PFSK-1 (cell line): ENCODE results near the gene FRMPD1.

Source experiments
- FOXP2 ChIP-seq: optimal IDR thresholded peaks from 2 replicates; pipeline ENCODE3; 2011; ENCODE audit warnings: borderline replicate concordance, control low read depth, inconsistent platforms; ENCODE audit not compliant: insufficient read depth; ENCODE audit errors: extremely low read length, extremely low read depth
- POLR2AphosphoS5 ChIP-seq: IDR thresholded peaks from 2 replicates; pipeline ENCODE4 v1.6.1; 2012; ENCODE audit warnings: low read depth, mild to moderate bottlenecking, control low read depth, low read length, moderate library complexity
- SIN3A ChIP-seq: IDR thresholded peaks from 2 replicates; pipeline ENCODE4 v1.6.1; 2012; ENCODE audit warnings: mild to moderate bottlenecking, low read length, moderate library complexity, borderline replicate concordance; ENCODE audit not compliant: insufficient read depth
- TAF1 ChIP-seq: IDR thresholded peaks from 2 replicates; pipeline ENCODE4 v1.6.1; 2012; ENCODE audit warnings: low read length, control low read depth, borderline replicate concordance; ENCODE audit not compliant: insufficient read depth
- TF ChIP-seq, protein P1 (sequence below), 2 experiments: IDR thresholded peaks; 2 replicates each; pipeline versions ENCODE4 v1.6.1 to v1.8.0; 2011 to 2012; ENCODE audit warnings: low read depth in 2 of 2, low read length in 2 of 2, control low read depth in 1 of 2, inconsistent platforms in 1 of 2, mild to moderate bottlenecking in 1 of 2, moderate library complexity in 1 of 2; ENCODE audit not compliant: insufficient read depth in 1 of 2

Gene FRMPD1

DNA sequence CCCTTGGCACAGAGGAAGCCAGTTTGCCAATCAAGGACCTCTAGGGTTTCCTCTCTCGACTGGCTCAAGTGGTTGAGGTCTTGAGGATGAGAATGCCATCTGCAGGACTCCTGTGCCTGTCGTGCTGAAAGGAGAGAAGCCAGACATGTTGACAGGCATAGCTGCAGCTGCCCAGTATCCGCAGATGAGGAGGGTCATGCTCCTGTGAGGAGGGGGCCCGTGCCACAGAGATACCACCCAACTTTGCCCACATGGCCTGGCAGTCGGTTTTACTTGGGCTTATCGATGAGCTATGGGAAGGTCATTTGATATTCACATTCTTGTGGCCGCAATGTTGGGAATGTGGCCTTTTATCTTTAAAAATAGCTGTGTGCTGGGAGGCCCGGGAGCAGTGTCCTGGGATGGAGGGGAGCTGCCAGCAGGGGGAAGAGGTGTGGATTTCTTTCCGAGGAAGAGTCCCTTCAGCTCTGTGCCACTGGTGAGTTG is 17.4 kb downstream of the FRMPD1 start:
- no peak for TF ChIP-seq SIN3A
- TF ChIP-seq POLR2AphosphoS5 = no peak
- no peak for TF ChIP-seq FOXP2
- TF ChIP-seq, protein P1, sequence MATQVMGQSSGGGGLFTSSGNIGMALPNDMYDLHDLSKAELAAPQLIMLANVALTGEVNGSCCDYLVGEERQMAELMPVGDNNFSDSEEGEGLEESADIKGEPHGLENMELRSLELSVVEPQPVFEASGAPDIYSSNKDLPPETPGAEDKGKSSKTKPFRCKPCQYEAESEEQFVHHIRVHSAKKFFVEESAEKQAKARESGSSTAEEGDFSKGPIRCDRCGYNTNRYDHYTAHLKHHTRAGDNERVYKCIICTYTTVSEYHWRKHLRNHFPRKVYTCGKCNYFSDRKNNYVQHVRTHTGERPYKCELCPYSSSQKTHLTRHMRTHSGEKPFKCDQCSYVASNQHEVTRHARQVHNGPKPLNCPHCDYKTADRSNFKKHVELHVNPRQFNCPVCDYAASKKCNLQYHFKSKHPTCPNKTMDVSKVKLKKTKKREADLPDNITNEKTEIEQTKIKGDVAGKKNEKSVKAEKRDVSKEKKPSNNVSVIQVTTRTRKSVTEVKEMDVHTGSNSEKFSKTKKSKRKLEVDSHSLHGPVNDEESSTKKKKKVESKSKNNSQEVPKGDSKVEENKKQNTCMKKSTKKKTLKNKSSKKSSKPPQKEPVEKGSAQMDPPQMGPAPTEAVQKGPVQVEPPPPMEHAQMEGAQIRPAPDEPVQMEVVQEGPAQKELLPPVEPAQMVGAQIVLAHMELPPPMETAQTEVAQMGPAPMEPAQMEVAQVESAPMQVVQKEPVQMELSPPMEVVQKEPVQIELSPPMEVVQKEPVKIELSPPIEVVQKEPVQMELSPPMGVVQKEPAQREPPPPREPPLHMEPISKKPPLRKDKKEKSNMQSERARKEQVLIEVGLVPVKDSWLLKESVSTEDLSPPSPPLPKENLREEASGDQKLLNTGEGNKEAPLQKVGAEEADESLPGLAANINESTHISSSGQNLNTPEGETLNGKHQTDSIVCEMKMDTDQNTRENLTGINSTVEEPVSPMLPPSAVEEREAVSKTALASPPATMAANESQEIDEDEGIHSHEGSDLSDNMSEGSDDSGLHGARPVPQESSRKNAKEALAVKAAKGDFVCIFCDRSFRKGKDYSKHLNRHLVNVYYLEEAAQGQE (IDR thresholded peaks at IDR 0.05; ENCODE audit: insufficient read depth in 1 of 2, low read depth in 2 of 2, low read length in 2 of 2) = no peak
- TF ChIP-seq TAF1 = no peak

DNA sequence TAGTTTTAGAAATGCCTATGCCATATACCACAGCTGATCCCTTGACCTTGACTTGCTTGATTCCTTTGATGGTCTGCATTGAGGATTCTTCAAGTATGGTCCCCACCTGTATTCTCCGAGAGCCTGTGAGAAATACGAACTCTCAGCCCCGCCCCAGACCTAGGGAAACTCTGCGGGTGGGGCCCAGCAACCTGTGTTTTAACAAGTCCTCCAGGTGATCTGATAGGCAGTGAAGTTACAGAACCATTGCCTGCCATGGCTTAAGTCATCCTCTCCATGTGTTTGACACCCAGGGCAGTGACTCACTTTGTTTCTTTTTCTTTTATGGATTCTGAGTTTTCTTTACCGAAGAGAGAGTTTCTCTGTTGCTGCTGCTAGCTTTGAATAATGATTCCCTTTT is 18.5 kb downstream of the FRMPD1 start:
- TF ChIP-seq FOXP2 = no peak

DNA sequence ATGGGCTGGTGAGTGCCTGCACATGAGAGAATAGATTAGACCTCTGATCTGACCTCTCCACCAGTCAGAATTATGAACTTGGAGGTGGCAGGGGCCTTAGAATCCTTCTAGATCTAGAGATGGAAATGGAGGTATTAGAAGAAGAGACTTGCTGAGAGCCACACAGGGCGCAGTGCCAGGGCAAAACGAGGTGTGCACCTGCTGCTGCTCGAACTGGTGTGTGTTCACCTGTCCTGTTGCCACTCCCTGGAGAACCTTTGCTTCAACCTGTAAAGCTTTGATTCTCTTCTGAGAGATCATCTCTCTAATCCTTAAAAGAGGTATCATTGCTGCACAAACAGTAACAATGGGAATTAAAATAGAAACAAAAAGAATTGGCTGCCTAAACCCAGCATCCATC is 24.9 kb downstream of the FRMPD1 start:
- TF ChIP-seq FOXP2 = no peak
- TF ChIP-seq, protein P1 (IDR thresholded peaks at IDR 0.05; ENCODE audit: insufficient read depth in 1 of 2, low read depth in 2 of 2, low read length in 2 of 2) = no peak

DNA sequence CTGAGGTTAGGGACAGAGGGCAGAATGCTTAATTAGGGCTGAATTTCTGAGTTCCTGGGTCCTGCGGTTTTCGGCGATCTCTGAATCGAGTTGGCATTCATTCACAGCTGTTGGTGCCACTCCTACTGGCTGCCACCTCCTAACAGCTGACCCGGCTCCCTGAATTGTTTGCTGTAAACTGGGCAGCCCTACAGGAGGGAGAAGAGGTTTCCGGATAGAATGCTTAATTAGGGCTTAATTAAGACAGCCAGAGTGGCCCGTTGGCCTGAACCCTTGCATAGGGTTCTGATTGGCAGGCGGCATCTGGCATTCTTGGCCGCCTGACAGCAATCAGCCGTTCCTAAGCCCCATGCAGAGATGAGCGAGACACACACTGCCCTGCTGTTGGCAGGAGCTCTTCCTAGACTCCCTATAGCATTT is 25.7 kb downstream of the FRMPD1 start:
- TF ChIP-seq TAF1 (no peak), POLR2AphosphoS5 (no peak), FOXP2 (no peak), SIN3A (no peak)
- TF ChIP-seq, protein P1 (IDR thresholded peaks at IDR 0.05; ENCODE audit: insufficient read depth in 1 of 2, low read depth in 2 of 2, low read length in 2 of 2) = no peak

DNA sequence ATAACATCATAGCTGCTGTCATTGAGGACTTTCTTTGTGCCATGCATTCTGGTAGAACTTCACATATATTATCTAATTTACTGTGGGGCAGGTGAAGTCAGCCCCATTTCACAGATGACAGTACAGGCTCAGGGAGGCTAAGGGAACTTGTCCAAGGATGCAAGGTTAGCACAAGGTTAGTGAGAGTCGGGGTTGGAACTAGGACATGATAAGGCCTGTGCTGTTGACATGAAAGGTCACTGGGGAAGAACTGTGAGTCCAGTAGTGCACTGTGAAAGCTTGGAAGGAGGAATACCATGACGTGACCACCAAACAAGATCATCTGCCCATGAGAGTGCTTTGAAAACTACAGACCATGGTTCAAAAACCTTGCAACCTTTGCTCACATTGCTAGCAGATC is 26.7 kb downstream of the FRMPD1 start:
- TF ChIP-seq, protein P1 (IDR thresholded peaks at IDR 0.05; ENCODE audit: insufficient read depth in 1 of 2, low read depth in 2 of 2, low read length in 2 of 2) = no peak
- no peak for TF ChIP-seq FOXP2
- TF ChIP-seq POLR2AphosphoS5 = no peak
- TF ChIP-seq SIN3A = no peak
- TF ChIP-seq TAF1 = no peak
